DMS79 (cell line): Measurements from ENCODE around the gene FASN.
"Not testable (repeated sequence)": the region's sequence is repeated elsewhere in the genome, so short reads cannot be mapped to it uniquely, and the experiment has no call there.

Experiments
- DNase-seq: peaks from one replicate; lab custom pipeline; 2025; lab: John Stamatoyannopoulos, UW

Gene FASN

GRCh38 chr17:82098169-82098938 is at the start of gene FASN:
FASN (minus strand) TSS chr17:82098236; CDS start chr17:82096445, 1,791 bp downstream.
- DNase-seq = peak; percentile 52

GRCh38 chr17:82146663-82147654 is 48.9 kb upstream of the FASN start:
- DNase-seq = no peak

GRCh38 chr17:82145550-82146155 is 47.6 kb upstream of the FASN start:
- DNase-seq = no peak

- no peak for DNase-seq
These were observed 45.3 kb upstream of the FASN start for GRCh38 chr17:82143333-82143732.

- not testable (repeated sequence) for DNase-seq
These were observed 41.9 kb upstream of the FASN start for GRCh38 chr17:82139961-82140360.

GRCh38 chr17:82138511-82138992 is 40.5 kb upstream of the FASN start:
- no peak for DNase-seq

- no peak for DNase-seq
These were observed 36.1 kb upstream of the FASN start for GRCh38 chr17:82134101-82134500.

GRCh38 chr17:82133166-82133953 is 35.3 kb upstream of the FASN start:
- not testable (repeated sequence) for DNase-seq

GRCh38 chr17:82129095-82129494 is 31.1 kb upstream of the FASN start:
- DNase-seq = no peak

GRCh38 chr17:82128287-82128686 is 30.3 kb upstream of the FASN start:
- DNase-seq = no peak

- no peak for DNase-seq
These were observed 29.7 kb upstream of the FASN start for GRCh38 chr17:82127704-82128103.

GRCh38 chr17:82127315-82127595 is 29.2 kb upstream of the FASN start:
- DNase-seq = no peak

GRCh38 chr17:82126556-82127314 is 28.7 kb upstream of the FASN start:
- DNase-seq = no peak

GRCh38 chr17:82124101-82124500 is 26.1 kb upstream of the FASN start:
- no peak for DNase-seq

GRCh38 chr17:82121660-82122629 is 23.9 kb upstream of the FASN start:
- no peak for DNase-seq

GRCh38 chr17:82121246-82121645 is 23.2 kb upstream of the FASN start:
- no peak for DNase-seq

GRCh38 chr17:82120148-82120547 is 22.1 kb upstream of the FASN start:
- no peak for DNase-seq

GRCh38 chr17:82118815-82119380 is 20.9 kb upstream of the FASN start:
- no peak for DNase-seq

- no peak for DNase-seq
These were observed 20.3 kb upstream of the FASN start for GRCh38 chr17:82118168-82118814.
